GM19438 (cell line): Measurements from ENCODE around the gene MAST4.

ENCODE experiments used
- ATAC-seq: cut with Tn5 transposase; IDR thresholded peaks from one replicate; pipeline ENCODE4 v1.9.1; 2021; ENCODE audit warnings: low read depth; ENCODE audit not compliant: unreplicated experiment

MAST4 gene

GRCh38 chr5:67051164-67051563 lies 455.0 kb downstream of the MAST4 start:
- no peak for ATAC-seq

GRCh38 chr5:67052034-67052433 lies 455.8 kb downstream of the MAST4 start:
- ATAC-seq: no peak

GRCh38 chr5:67053229-67053628 lies 457.0 kb downstream of the MAST4 start:
- ATAC-seq: no peak

GRCh38 chr5:67058998-67059743 lies 463.0 kb downstream of the MAST4 start:
- no peak for ATAC-seq

GRCh38 chr5:67059744-67060490 lies 463.7 kb downstream of the MAST4 start:
- no peak for ATAC-seq

- ATAC-seq: no peak
Measured at GRCh38 chr5:67061511-67061910, 465.3 kb downstream of the MAST4 start.

GRCh38 chr5:67063055-67063454 lies 466.9 kb downstream of the MAST4 start:
- no peak for ATAC-seq

- ATAC-seq: no peak
Measured at GRCh38 chr5:67063791-67064190, 467.6 kb downstream of the MAST4 start.

GRCh38 chr5:67065237-67065636 lies 469.0 kb downstream of the MAST4 start:
- no peak for ATAC-seq

- no peak for ATAC-seq
Measured at GRCh38 chr5:67065696-67066095, 469.5 kb downstream of the MAST4 start.

GRCh38 chr5:67066815-67067214 lies 470.6 kb downstream of the MAST4 start:
- ATAC-seq: no peak

- no peak for ATAC-seq
Measured at GRCh38 chr5:67073045-67073680, 477.0 kb downstream of the MAST4 start.

GRCh38 chr5:67077296-67077695 lies 481.1 kb downstream of the MAST4 start:
- ATAC-seq: no peak

GRCh38 chr5:67081261-67081660 lies 485.1 kb downstream of the MAST4 start:
- ATAC-seq: no peak

- no peak for ATAC-seq
Measured at GRCh38 chr5:67082941-67083340, 486.7 kb downstream of the MAST4 start.

- ATAC-seq: no peak
Measured at GRCh38 chr5:67085616-67086015, 489.4 kb downstream of the MAST4 start.

GRCh38 chr5:67089200-67089725 lies 493.1 kb downstream of the MAST4 start:
- no peak for ATAC-seq

- no peak for ATAC-seq
Measured at GRCh38 chr5:67090040-67090439, 493.8 kb downstream of the MAST4 start.

- no peak for ATAC-seq
Measured at GRCh38 chr5:67090593-67090992, 494.4 kb downstream of the MAST4 start.

- ATAC-seq: no peak
Measured at GRCh38 chr5:67092535-67092934, 496.3 kb downstream of the MAST4 start.

- ATAC-seq: no peak
Measured at GRCh38 chr5:67093279-67093678, 497.1 kb downstream of the MAST4 start.
